Measurements from ENCODE around the gene ZC3H18.

The ZC3H18 gene

DNA sequence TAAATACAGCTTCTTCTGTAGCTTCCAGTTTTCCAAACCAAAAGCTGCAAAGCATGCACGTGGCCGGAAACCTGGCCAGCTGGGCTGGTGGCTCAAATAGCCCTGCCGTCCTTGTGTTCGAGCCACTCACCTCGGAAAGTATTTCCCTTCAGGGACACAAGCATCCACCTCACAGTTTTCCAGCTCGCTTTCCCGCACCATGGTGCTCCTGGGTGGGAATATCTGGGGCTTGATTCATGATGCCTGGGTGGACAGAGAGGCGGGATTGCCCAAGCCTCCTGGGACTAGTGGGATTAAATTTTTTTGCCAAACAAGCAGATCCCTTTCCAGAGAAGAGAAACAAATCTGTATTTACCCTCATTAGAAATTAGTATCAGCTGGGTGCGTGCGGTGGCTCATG, 99.8 kb downstream of the ZC3H18 start:
- no peak for TF ChIP-seq EZH2phosphoT487 (IDR thresholded peaks at IDR 0.05; ENCODE audit: borderline replicate concordance, low read length)
- TF ChIP-seq, protein P1, sequence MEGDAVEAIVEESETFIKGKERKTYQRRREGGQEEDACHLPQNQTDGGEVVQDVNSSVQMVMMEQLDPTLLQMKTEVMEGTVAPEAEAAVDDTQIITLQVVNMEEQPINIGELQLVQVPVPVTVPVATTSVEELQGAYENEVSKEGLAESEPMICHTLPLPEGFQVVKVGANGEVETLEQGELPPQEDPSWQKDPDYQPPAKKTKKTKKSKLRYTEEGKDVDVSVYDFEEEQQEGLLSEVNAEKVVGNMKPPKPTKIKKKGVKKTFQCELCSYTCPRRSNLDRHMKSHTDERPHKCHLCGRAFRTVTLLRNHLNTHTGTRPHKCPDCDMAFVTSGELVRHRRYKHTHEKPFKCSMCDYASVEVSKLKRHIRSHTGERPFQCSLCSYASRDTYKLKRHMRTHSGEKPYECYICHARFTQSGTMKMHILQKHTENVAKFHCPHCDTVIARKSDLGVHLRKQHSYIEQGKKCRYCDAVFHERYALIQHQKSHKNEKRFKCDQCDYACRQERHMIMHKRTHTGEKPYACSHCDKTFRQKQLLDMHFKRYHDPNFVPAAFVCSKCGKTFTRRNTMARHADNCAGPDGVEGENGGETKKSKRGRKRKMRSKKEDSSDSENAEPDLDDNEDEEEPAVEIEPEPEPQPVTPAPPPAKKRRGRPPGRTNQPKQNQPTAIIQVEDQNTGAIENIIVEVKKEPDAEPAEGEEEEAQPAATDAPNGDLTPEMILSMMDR (IDR thresholded peaks at IDR 0.05; ENCODE audit: low read depth, low read length, poor library complexity, severe bottlenecking), result no peak
- no peaks in the 10 kb centered on the region for H4K20me1 ChIP-seq (ENCODE audit: control insufficient read depth, insufficient read depth, low read depth, low read length)
- no peaks in the 10 kb centered on the region for H3K9me3 ChIP-seq (ENCODE audit: control insufficient read depth, insufficient read depth, low read length)
- no peaks in the 10 kb centered on the region for H3K27me3 ChIP-seq (ENCODE audit: control insufficient read depth, low read length)
- no peaks in the 10 kb centered on the region for H3K9me2 ChIP-seq (replicated peaks; ENCODE audit: control insufficient read depth, low read length)
- no peak overlapping the region for H3K4me3 ChIP-seq (ENCODE audit: low read length)
- H3K36me3 ChIP-seq (ENCODE audit: control insufficient read depth, low read length), result peaks cover 29% of the 10 kb centered on the region
- peaks cover 7% of the 10 kb centered on the region for H3F3A ChIP-seq (ENCODE audit: control insufficient read depth, insufficient read depth)
- peaks cover 23% of the 10 kb centered on the region for H3K4me1 ChIP-seq (ENCODE audit: control insufficient read depth, low read length)
- H3K27ac ChIP-seq (ENCODE audit: low read depth, low read length), result no peak overlapping the region
- peaks cover 12% of the 10 kb centered on the region for H3K79me2 ChIP-seq (ENCODE audit: control insufficient read depth, low read length)
- no peak overlapping the region for H3K4me2 ChIP-seq (ENCODE audit: low read length)

DNA sequence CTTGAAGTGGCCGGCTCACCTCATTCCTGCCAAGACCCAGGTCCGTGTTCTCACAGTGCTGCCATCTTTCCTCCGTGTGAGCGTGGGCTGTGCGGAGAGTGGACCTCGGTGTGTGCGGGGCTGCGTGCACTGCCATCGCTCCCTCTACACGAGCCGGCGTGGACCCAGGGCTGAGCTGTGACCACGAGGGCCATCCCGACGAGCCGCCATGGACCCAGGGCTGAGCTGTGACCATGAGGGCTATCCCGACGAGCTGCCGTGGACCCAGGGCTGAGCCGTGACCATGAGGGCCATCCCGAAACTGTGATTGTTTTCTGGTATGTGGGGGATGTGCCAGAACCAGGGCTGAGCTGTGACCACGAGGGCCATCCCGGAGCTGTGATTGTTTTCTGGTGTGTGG, 101.6 kb downstream of the ZC3H18 start:
- Histone ChIP-seq H3K79me2 (ENCODE audit: control insufficient read depth, low read length) (peaks cover 2% of the 10 kb centered on the region; the same call in 1 of the 2 replicates), H3K27me3 (ENCODE audit: control insufficient read depth, low read length) (no peaks in the 10 kb centered on the region), H3K4me2 (ENCODE audit: low read length) (no peak overlapping the region), H3K4me3 (ENCODE audit: low read length) (no peak overlapping the region), H3K9me3 (ENCODE audit: control insufficient read depth, insufficient read depth, low read length) (no peaks in the 10 kb centered on the region), H4K20me1 (ENCODE audit: control insufficient read depth, insufficient read depth, low read depth, low read length) (no peaks in the 10 kb centered on the region), H3K27ac (ENCODE audit: low read depth, low read length) (no peak overlapping the region), H3K36me3 (ENCODE audit: control insufficient read depth, low read length) (peaks cover 25% of the 10 kb centered on the region; the same call in 1 of the 2 replicates), H3F3A (ENCODE audit: control insufficient read depth, insufficient read depth) (no peaks in the 10 kb centered on the region), H3K4me1 (ENCODE audit: control insufficient read depth, low read length) (peaks cover 7% of the 10 kb centered on the region; the same call in 1 of the 2 replicates), H3K9me2 (replicated peaks; ENCODE audit: control insufficient read depth, low read length) (no peaks in the 10 kb centered on the region)
- TF ChIP-seq, protein P1 (IDR thresholded peaks at IDR 0.05; ENCODE audit: low read depth, low read length, poor library complexity, severe bottlenecking), result no peak
- no peak for TF ChIP-seq EZH2phosphoT487 (IDR thresholded peaks at IDR 0.05; ENCODE audit: borderline replicate concordance, low read length)

DNA sequence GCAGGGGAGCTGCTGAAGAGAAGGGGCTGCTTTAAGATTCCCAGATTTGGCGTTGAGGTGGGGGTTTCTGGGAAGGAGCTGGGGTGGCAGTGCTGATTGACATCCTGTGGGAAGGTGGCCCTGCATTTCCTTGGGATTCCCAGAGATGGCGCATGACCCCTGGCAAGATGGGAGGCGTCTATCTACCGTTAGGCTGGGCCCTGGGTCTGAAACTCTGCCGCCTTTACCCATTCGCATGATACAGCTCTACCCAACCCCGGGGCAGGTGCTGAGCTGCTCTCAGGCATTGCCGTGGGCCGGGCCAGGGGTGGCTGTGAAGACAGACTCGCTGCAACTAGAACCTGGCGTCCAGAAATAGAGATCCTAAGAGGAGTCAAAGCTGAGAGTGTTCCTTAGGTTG, 102.6 kb downstream of the ZC3H18 start:
- Histone ChIP-seq H4K20me1 (ENCODE audit: control insufficient read depth, insufficient read depth, low read depth, low read length) (no peaks in the 10 kb centered on the region), H3K9me2 (replicated peaks; ENCODE audit: control insufficient read depth, low read length) (no peaks in the 10 kb centered on the region), H3K4me1 (ENCODE audit: control insufficient read depth, low read length) (no peaks in the 10 kb centered on the region), H3K4me2 (ENCODE audit: low read length) (no peak overlapping the region), H3K9me3 (ENCODE audit: control insufficient read depth, insufficient read depth, low read length) (no peaks in the 10 kb centered on the region), H3K4me3 (ENCODE audit: low read length) (no peak overlapping the region), H3K27ac (ENCODE audit: low read depth, low read length) (no peak overlapping the region), H3F3A (ENCODE audit: control insufficient read depth, insufficient read depth) (no peaks in the 10 kb centered on the region), H3K36me3 (ENCODE audit: control insufficient read depth, low read length) (peaks cover 18% of the 10 kb centered on the region; the same call in 1 of the 2 replicates), H3K27me3 (ENCODE audit: control insufficient read depth, low read length) (no peaks in the 10 kb centered on the region), H3K79me2 (ENCODE audit: control insufficient read depth, low read length) (no peaks in the 10 kb centered on the region)
- TF ChIP-seq, protein P1 (IDR thresholded peaks at IDR 0.05; ENCODE audit: low read depth, low read length, poor library complexity, severe bottlenecking), result no peak
- TF ChIP-seq EZH2phosphoT487 (IDR thresholded peaks at IDR 0.05; ENCODE audit: borderline replicate concordance, low read length), result no peak
